PC-9 (cell line): ENCODE data around the gene LCN6. TPM values are rescaled to one million over a fixed set of nuclear protein-coding genes. Genes with fewer than 3 reads are reported as not detected.
A peak's percentile ranks its signal among the peaks of the same experiment; 100 is the strongest.

Experiments used
- BruUV-seq: library from RNA; stranded (reverse); fragments of 400-500 nt; replicated peaks from 2 replicates; lab custom pipeline; 2021; lab: Mats Ljungman, UMichigan
- CTCF ChIA-PET: fragments of 300-600 bp; sonication (Branson Sonifier 250); formaldehyde crosslinking; loops from one replicate; lab custom pipeline; 2022; ENCODE audit warnings: antibody characterized with exemption; lab: Charles Lee
- POLR2A ChIA-PET: fragments of 300-600 bp; sonication (Branson Sonifier 250); formaldehyde crosslinking; loops from one replicate; lab custom pipeline; 2022; ENCODE audit warnings: antibody characterized with exemption; ENCODE audit not compliant: unreplicated experiment; lab: Charles Lee
- DNase-seq, 2 experiments: peaks; one replicate each; pipeline versions ENCODE4 v3.0.0 to v3.0.0-alpha.2; 2015 to 2022; ENCODE audit warnings: mixed read lengths in 1 of 2
- H2AFZ ChIP-seq: fragments of 200-600 bp; sonication (generic); 2 replicates; pipeline ENCODE4 v1.8.1; 2017; ENCODE audit warnings: antibody characterized with exemption
- H3F3A ChIP-seq: fragments of 200-600 bp; sonication (generic); 2 replicates; pipeline ENCODE4 v1.8.1; 2017; ENCODE audit warnings: antibody characterized with exemption, mild to moderate bottlenecking, low read depth; ENCODE audit not compliant: insufficient read depth
- H3K27ac ChIP-seq: fragments of 200-600 bp; sonication (generic); 2 replicates; pipeline ENCODE4 v1.6.1; 2016; ENCODE audit warnings: mixed run types
- H3K27me3 ChIP-seq: fragments of 200-600 bp; sonication (generic); 2 replicates; pipeline ENCODE4 v1.6.1; 2016; ENCODE audit warnings: low read depth, mixed run types; ENCODE audit not compliant: insufficient read depth
- H3K36me3 ChIP-seq: fragments of 200-600 bp; sonication (generic); 2 replicates; pipeline ENCODE4 v1.6.1; 2016; ENCODE audit warnings: low read depth, mixed run types
- H3K4me1 ChIP-seq: fragments of 200-600 bp; sonication (generic); replicated peaks from 2 replicates; pipeline ENCODE4 v1.6.1; 2016; ENCODE audit warnings: mixed run types; ENCODE audit not compliant: insufficient read depth
- H3K4me2 ChIP-seq: fragments of 200-600 bp; sonication (generic); 2 replicates; pipeline ENCODE4 v1.6.1; 2017; ENCODE audit warnings: mixed run types
- H3K4me3 ChIP-seq: fragments of 200-600 bp; sonication (generic); 2 replicates; pipeline ENCODE4 v1.6.1; 2016; ENCODE audit warnings: mixed run types
- H3K79me2 ChIP-seq: fragments of 200-600 bp; sonication (generic); 2 replicates; pipeline ENCODE4 v1.6.1; 2017; ENCODE audit warnings: low read depth, mixed run types
- H3K9me2 ChIP-seq: fragments of 200-600 bp; sonication (generic); 2 replicates; pipeline ENCODE4 v1.8.1; 2017; ENCODE audit warnings: mild to moderate bottlenecking; ENCODE audit not compliant: insufficient read depth
- H3K9me3 ChIP-seq: fragments of 200-600 bp; sonication (generic); 2 replicates; pipeline ENCODE4 v1.8.1; 2016; ENCODE audit warnings: low read depth; ENCODE audit not compliant: insufficient read depth
- H4K20me1 ChIP-seq: fragments of 200-600 bp; sonication (generic); 2 replicates; pipeline ENCODE4 v1.8.1; 2017; ENCODE audit not compliant: insufficient read depth
- CTCF ChIP-seq: fragments of 200-600 bp; sonication (generic); conservative IDR thresholded peaks from 2 replicates; pipeline ENCODE4 v1.6.1; 2017; ENCODE audit warnings: mixed run types, antibody characterized with exemption, mild to moderate bottlenecking, moderate library complexity
- EZH2 ChIP-seq: fragments of 200-600 bp; sonication (generic); IDR thresholded peaks from 2 replicates; pipeline ENCODE4 v1.8.0; 2017; ENCODE audit warnings: antibody characterized with exemption, low read depth
- intact Hi-C: fragments of 100-400 bp; cut with micrococcal nuclease; formaldehyde crosslinking; loops from one replicate; pipeline ENCODE4 v1.10.0; 2022; ENCODE audit not compliant: unreplicated experiment
- total RNA-seq: library from RNA; stranded (reverse); gene quantifications from 2 replicates; pipeline ENCODE4 v1.2.3, GENCODE V29; 2021

The LCN6 gene
- total RNA-seq, 1 experiment from 2014 or later = not detected

DNA sequence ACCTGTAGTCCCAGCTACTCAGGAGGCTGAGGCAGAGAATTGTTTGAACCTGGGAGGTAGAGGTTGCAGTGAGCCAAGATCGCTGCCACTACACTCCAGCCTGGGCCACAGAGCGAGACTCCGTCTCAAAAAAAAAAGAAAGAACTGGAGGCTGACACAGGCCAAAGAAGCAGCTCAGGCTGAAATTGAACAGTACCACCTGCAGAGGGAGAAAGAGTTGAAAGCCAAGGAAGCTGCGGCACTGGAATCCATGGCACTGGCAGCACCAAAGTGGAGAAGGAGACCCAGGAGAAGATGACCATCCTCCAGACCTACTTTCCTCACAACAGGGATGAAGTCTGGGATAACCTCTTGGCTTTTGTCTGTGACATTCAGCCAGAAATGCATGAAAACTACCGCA, 31.5 kb upstream of the LCN6 start:
- Histone ChIP-seq H2AFZ (no peak overlapping the region), H4K20me1 (no peaks in the 10 kb centered on the region), H3K79me2 (no peaks in the 10 kb centered on the region), H3K4me1 (no peaks in the 10 kb centered on the region), H3F3A (peaks cover 7% of the 10 kb centered on the region; the same call in 1 of the 2 replicates), H3K36me3 (no peaks in the 10 kb centered on the region), H3K9me2 (no peaks in the 10 kb centered on the region), H3K9me3 (no peaks in the 10 kb centered on the region), H3K4me2 (no peak overlapping the region), H3K27me3 (peaks cover 42% of the 10 kb centered on the region), H3K27ac (no peak overlapping the region), H3K4me3 (no peak overlapping the region)
- BruUV-seq = no TSS peak
- no peak for DNase-seq
- POLR2A ChIA-PET = interaction anchor here (0.5 kb wide), 1 partner anchor 53 kb away, joined by 4 read pairs; no protein-coding TSS in a partner anchor
- intact Hi-C loops = no loop called here
- CTCF ChIA-PET = interaction anchor here (0.5 to 0.6 kb wide), 2 partner anchors 133 to 255 kb away, joined by 3 to 20 read pairs; no protein-coding TSS in a partner anchor
- TF ChIP-seq EZH2 (no peak), CTCF (no peak; the same call in 1 of the 2 replicates)

DNA sequence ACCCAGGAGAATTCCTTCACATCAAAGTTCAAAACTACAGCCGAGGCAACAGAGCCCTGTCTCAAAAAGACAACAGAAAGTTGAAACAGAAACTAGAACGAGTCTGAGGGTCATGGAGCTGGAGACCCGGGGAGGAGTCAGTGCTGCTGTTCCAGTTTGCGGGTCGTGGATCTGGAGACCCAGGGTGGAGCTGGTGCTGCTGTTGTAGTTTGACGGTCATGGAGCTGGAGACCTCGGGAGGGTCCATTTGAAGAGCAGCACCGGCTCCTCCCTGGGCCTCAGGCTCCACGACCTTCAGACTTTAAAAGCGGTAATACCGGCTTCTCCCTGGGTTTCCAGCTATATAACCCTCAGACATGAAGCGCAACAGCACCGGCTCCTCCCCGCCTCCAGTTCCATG, 29.0 kb upstream of the LCN6 start:
- POLR2A ChIA-PET = interaction anchor here (0.7 kb wide), 1 partner anchor 140 kb away, joined by 8 read pairs; no protein-coding TSS in a partner anchor
- Histone ChIP-seq H3K9me3 (no peaks in the 10 kb centered on the region), H3K4me3 (no peak overlapping the region), H3F3A (0 out of 2 replicates have a peak, but pooled peaks cover 3% of the 10 kb centered on the region), H3K4me1 (no peaks in the 10 kb centered on the region), H2AFZ (no peak overlapping the region), H3K27me3 (peaks cover 42% of the 10 kb centered on the region), H3K79me2 (no peaks in the 10 kb centered on the region), H3K4me2 (peak overlapping the region; percentile 17; the same call in 1 of the 2 replicates), H3K27ac (no peak overlapping the region), H3K36me3 (no peaks in the 10 kb centered on the region), H3K9me2 (no peaks in the 10 kb centered on the region), H4K20me1 (no peaks in the 10 kb centered on the region)
- no TSS peak for BruUV-seq
- DNase-seq = no peak
- TF ChIP-seq CTCF (no peak), EZH2 (no peak)
- intact Hi-C loops = no loop called here
- CTCF ChIA-PET = interaction anchor here (0.5 to 0.8 kb wide), 3 partner anchors 47 to 296 kb away, joined by 4 to 13 read pairs (median 9); no protein-coding TSS in a partner anchor

DNA sequence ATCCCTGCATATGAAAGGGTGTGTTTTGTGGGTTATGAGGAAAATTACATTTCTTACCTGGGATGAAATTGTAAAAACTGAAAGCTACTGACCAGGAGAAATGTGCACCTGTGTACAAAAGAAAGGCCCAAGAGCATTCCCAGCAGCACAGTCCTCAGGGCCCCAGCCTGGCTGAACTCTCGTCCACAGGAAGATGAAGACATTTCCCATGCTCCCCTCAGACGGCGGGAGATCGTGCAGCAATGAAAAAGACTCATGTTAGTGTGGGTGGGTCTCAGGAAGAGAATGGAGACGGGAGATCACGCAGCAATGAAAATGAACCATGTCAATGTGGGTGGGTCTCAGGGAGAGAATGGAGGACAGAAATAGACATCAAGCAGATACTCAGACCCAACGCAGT, 28.6 kb upstream of the LCN6 start:
- Histone ChIP-seq H3K9me3 (no peaks in the 10 kb centered on the region), H3F3A (0 out of 2 replicates have a peak, but pooled peaks cover 3% of the 10 kb centered on the region), H4K20me1 (no peaks in the 10 kb centered on the region), H3K4me2 (no peak overlapping the region; the same call in 1 of the 2 replicates), H3K36me3 (no peaks in the 10 kb centered on the region), H3K27me3 (peaks cover 42% of the 10 kb centered on the region), H2AFZ (no peak overlapping the region), H3K9me2 (no peaks in the 10 kb centered on the region), H3K27ac (no peak overlapping the region), H3K79me2 (no peaks in the 10 kb centered on the region), H3K4me1 (no peaks in the 10 kb centered on the region), H3K4me3 (no peak overlapping the region)
- ChIA-PET CTCF (no interaction called here), POLR2A (interaction anchor here (0.7 kb wide), 1 partner anchor 141 kb away, joined by 8 read pairs; no protein-coding TSS in a partner anchor)
- DNase-seq = no peak
- intact Hi-C loops = no loop called here
- TF ChIP-seq CTCF (no peak), EZH2 (no peak)
- BruUV-seq = no TSS peak
